ENCODE measurements around the gene CCL5. TPM values are rescaled to one million over a fixed set of nuclear protein-coding genes. Genes with fewer than 3 reads are reported as not detected.

Gene CCL5
- total RNA-seq, 2 experiments from 2014 or later: 0.88 TPM; not detected in 1

DNA sequence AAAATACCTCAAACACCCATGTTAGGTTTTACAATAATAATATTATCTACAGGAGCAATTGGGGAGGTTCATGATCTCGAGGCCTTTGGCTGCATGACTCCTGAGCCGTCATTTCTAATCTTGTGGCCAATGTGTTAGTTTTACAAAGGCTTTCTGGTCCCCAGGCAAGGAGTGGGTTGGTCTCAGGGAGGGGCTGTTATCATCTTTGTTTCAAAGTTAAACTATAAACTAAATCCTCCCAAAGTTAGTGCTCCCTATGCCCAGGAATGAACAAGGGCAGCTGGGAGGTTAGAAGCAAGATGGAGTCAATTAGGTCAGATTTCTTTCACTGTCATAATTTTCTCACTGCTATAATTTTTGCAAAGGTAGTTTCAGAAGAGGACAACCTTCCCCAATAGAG lies 9.1 kb upstream of the CCL5 start:
- Histone ChIP-seq H3K9me3 (ENCODE audit: low read length) (no peaks in the 10 kb centered on the region), H3K4me2 (ENCODE audit: low read length) (no peak overlapping the region), H3K9me2 (ENCODE audit: insufficient read depth, low read length) (no peaks in the 10 kb centered on the region), H4K20me1 (ENCODE audit: insufficient read depth, low read length) (no peaks in the 10 kb centered on the region), H3K4me3 (ENCODE audit: low read depth, low read length, poor library complexity, severe bottlenecking) (no peak overlapping the region), H3K79me2 (ENCODE audit: insufficient read depth, low read depth, low read length) (no peaks in the 10 kb centered on the region), H3K27ac (ENCODE audit: low read depth, low read length, poor library complexity, severe bottlenecking) (no peak overlapping the region), H2AFZ (ENCODE audit: low read length) (no peak overlapping the region), H3K36me3 (ENCODE audit: insufficient read depth, low read length) (no peaks in the 10 kb centered on the region), H3K4me1 (ENCODE audit: insufficient read depth, low read length, poor library complexity, severe bottlenecking) (no peaks in the 10 kb centered on the region)
- intact Hi-C loops (cut with micrococcal nuclease; ENCODE audit: unreplicated experiment): no loop called here
- no TSS peak for BruUV-seq (replicated peaks)
- DNase-seq (ENCODE audit: low spot score): no peak
- ChIA-PET POLR2A (interaction anchor here (0.7 kb wide), 1 partner anchor 9 kb away, joined by 3 read pairs; no protein-coding TSS in a partner anchor), CTCF (ENCODE audit: unreplicated experiment) (no interaction called here)
- TF ChIP-seq EZH2phosphoT487 (IDR thresholded peaks at IDR 0.05; ENCODE audit: borderline replicate concordance, low read depth, low read length) (no peak), CTCF (conservative IDR thresholded peaks at IDR 0.05; ENCODE audit: low read length) (no peak)

- no peak overlapping the region for H3K4me3 ChIP-seq (ENCODE audit: low read depth, low read length, poor library complexity, severe bottlenecking)
- H3K27ac ChIP-seq (ENCODE audit: low read depth, low read length, poor library complexity, severe bottlenecking): no peak overlapping the region
- CTCF ChIA-PET (ENCODE audit: unreplicated experiment): no interaction called here
- peaks cover 12% of the 10 kb centered on the region for H3K4me1 ChIP-seq (ENCODE audit: insufficient read depth, low read length, poor library complexity, severe bottlenecking)
- POLR2A ChIA-PET: no interaction called here
- no peak for DNase-seq (ENCODE audit: low spot score)
- intact Hi-C loops (cut with micrococcal nuclease; ENCODE audit: unreplicated experiment): no loop called here
- BruUV-seq (replicated peaks): no TSS peak
- no peaks in the 10 kb centered on the region for H4K20me1 ChIP-seq (ENCODE audit: insufficient read depth, low read length)
- no peaks in the 10 kb centered on the region for H3K36me3 ChIP-seq (ENCODE audit: insufficient read depth, low read length)
- H3K4me2 ChIP-seq (ENCODE audit: low read length): no peak overlapping the region
- no peak overlapping the region for H2AFZ ChIP-seq (ENCODE audit: low read length)
- TF ChIP-seq CTCF (conservative IDR thresholded peaks at IDR 0.05; ENCODE audit: low read length): no peak
- no peak for TF ChIP-seq EZH2phosphoT487 (IDR thresholded peaks at IDR 0.05; ENCODE audit: borderline replicate concordance, low read depth, low read length)
- H3K9me3 ChIP-seq (ENCODE audit: low read length): no peaks in the 10 kb centered on the region
- H3K9me2 ChIP-seq (ENCODE audit: insufficient read depth, low read length): no peaks in the 10 kb centered on the region
- no peaks in the 10 kb centered on the region for H3K79me2 ChIP-seq (ENCODE audit: insufficient read depth, low read depth, low read length)
Measured at GRCh38 chr17:35878361-35878760, 1.8 kb downstream of the CCL5 start.

DNA sequence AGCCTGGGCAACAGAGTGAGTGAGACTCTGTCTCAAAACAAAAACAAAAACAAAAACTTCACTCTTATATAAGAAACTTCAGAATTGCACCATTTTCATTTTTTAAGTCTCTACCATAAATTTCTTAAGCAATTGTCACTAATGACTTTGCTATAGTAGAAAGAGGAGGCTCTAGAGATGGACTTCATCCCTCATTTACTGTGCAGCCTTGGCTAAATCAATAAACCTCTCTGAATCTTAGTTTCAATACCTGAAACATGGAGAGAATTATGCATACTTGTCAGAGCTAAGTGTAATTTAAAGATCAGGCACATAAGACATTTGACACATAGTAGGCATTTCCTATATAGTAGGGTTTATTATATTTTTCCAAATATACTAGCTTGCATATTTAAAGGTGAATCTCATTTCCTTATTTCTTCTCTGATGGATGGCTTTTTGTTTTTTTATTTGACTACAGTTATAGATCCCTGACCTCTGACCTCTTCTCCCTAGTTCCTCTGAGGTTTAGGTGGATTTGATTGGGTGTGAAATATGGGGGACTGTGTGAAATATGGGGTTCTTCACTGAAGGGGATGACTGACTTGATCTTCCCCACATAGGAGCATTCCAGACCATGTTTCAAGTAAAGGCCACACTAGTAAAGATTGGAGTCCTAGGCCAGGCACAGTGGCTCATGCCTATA lies 2.7 kb downstream of the CCL5 start:
- intact Hi-C loops (cut with micrococcal nuclease; ENCODE audit: unreplicated experiment): no loop called here
- CTCF ChIA-PET (ENCODE audit: unreplicated experiment): no interaction called here
- H3K4me1 ChIP-seq (ENCODE audit: insufficient read depth, low read length, poor library complexity, severe bottlenecking): peaks cover 12% of the 10 kb centered on the region
- DNase-seq (ENCODE audit: low spot score): no peak
- H3K4me2 ChIP-seq (ENCODE audit: low read length): no peak overlapping the region
- BruUV-seq (replicated peaks): no TSS peak
- no peaks in the 10 kb centered on the region for H3K9me3 ChIP-seq (ENCODE audit: low read length)
- H3K9me2 ChIP-seq (ENCODE audit: insufficient read depth, low read length): no peaks in the 10 kb centered on the region
- no peaks in the 10 kb centered on the region for H3K79me2 ChIP-seq (ENCODE audit: insufficient read depth, low read depth, low read length)
- no peak overlapping the region for H3K27ac ChIP-seq (ENCODE audit: low read depth, low read length, poor library complexity, severe bottlenecking)
- H2AFZ ChIP-seq (ENCODE audit: low read length): no peak overlapping the region
- H4K20me1 ChIP-seq (ENCODE audit: insufficient read depth, low read length): no peaks in the 10 kb centered on the region
- H3K4me3 ChIP-seq (ENCODE audit: low read depth, low read length, poor library complexity, severe bottlenecking): no peak overlapping the region
- H3K36me3 ChIP-seq (ENCODE audit: insufficient read depth, low read length): no peaks in the 10 kb centered on the region
- POLR2A ChIA-PET: no interaction called here
- TF ChIP-seq EZH2phosphoT487 (IDR thresholded peaks at IDR 0.05; ENCODE audit: borderline replicate concordance, low read depth, low read length) (no peak), CTCF (conservative IDR thresholded peaks at IDR 0.05; ENCODE audit: low read length) (no peak)

All from OCI-LY7 (cell line).